ENCODE measurements around the gene ALX1. TPM values are rescaled to one million over a fixed set of nuclear protein-coding genes. Genes with fewer than 3 reads are reported as not detected.

ALX1 gene
- total and polyA plus RNA-seq, 9 of the 15 experiments (the other 6 are each of a cell fraction or from before 2014, with no cell fraction given), result 0.09 to 0.31 (median 0.11) TPM; not detected in 2

DNA sequence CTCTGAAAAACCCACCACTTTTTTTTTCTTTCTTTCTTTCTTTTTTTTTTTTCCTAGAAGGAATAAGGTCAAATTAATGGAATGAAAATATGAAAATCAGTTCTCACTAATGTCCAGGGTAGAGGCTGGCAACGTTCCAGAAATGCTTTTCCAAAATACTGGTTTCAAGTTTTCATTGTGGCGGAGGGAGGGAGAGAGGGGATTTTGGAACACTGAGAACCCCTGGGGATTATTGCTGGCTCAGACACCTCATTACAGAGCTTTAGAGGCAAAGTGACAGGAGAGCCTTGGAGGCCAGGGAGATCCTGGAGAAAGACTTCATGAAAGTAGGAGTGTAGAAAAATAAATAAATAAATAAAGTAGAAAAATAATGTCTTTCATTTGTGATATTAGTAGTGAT lies 45.4 kb downstream of the ALX1 start:
- CTCF ChIA-PET (ENCODE audit: low intra/inter-chr PET ratio), result no interaction called here
- Histone ChIP-seq H3K27me3 (ENCODE audit: control insufficient read depth in 2 of 2, insufficient read depth in 2 of 2, low read length in 2 of 2) (no peaks in the 10 kb centered on the region), H3K9ac (ENCODE audit: insufficient read depth in 1 of 2, low read depth in 2 of 2, low read length in 2 of 2) (no peak overlapping the region), H3K4me1 (replicated peaks in 1 of 2; ENCODE audit: control insufficient read depth in 2 of 2, insufficient read depth in 2 of 2, low read length in 2 of 2) (no peaks in the 10 kb centered on the region), H3K9me1 (ENCODE audit: control insufficient read depth, insufficient read depth, low read length) (no peaks in the 10 kb centered on the region), H3K4me2 (ENCODE audit: insufficient read depth, low read length) (no peak overlapping the region), H3K27ac (ENCODE audit: extremely low read depth, low read depth, low read length) (no peak overlapping the region), H3K36me3 (ENCODE audit: control insufficient read depth, insufficient read depth, low read length) (no peaks in the 10 kb centered on the region), H3K9me3 (replicated peaks; ENCODE audit: control insufficient read depth, insufficient read depth, low read depth, low read length) (no peaks in the 10 kb centered on the region), H2AFZ (ENCODE audit: low read depth, low read length) (no peak overlapping the region), H3K79me2 (ENCODE audit: control insufficient read depth, insufficient read depth, low read length) (no peaks in the 10 kb centered on the region), H3K4me3 (no peak overlapping the region), H4K20me1 (replicated peaks; ENCODE audit: control insufficient read depth, insufficient read depth, low read length) (no peaks in the 10 kb centered on the region)
- intact Hi-C loops (cut with micrococcal nuclease) (no loop called here), in situ Hi-C loops (cut with MboI) (no loop called here)
- DNase-seq (ENCODE audit: extremely low read depth in 1 of 4, low spot score in 3 of 4), result no peak
- FAIRE-seq, result no peak
- POLR2A ChIA-PET, result interaction anchor here (0.6 kb wide), 1 partner anchor 14 kb away, joined by 3 read pairs; no protein-coding TSS in a partner anchor
- no peak for ATAC-seq
- TF ChIP-seq ADNP (tag; IDR thresholded peaks at IDR 0.05) (no peak), RB1 (IDR thresholded peaks at IDR 0.05; ENCODE audit: low read depth) (no peak), ZNF766 (CRISPR knock-in tag; conservative IDR thresholded peaks at IDR 0.05) (no peak), KLF1 (tag; IDR thresholded peaks at IDR 0.05) (no peak), ZNF165 (CRISPR knock-in tag; IDR thresholded peaks at IDR 0.05; ENCODE audit: borderline replicate concordance) (no peak), ZNF79 (CRISPR knock-in tag; IDR thresholded peaks at IDR 0.05; ENCODE audit: low read depth) (no peak), MIER1 (IDR thresholded peaks at IDR 0.05; ENCODE audit: low read depth) (no peak), HOXB6 (CRISPR knock-in tag; IDR thresholded peaks at IDR 0.05; ENCODE audit: borderline replicate concordance) (no peak), ZBTB17 (CRISPR knock-in tag; IDR thresholded peaks at IDR 0.05) (no peak), ZNF174 (CRISPR knock-in tag; IDR thresholded peaks at IDR 0.05) (no peak), NFATC3 (IDR thresholded peaks at IDR 0.05) (no peak), DLX4 (CRISPR knock-in tag; IDR thresholded peaks at IDR 0.05) (no peak), ETV5 (CRISPR knock-in tag; IDR thresholded peaks at IDR 0.05; ENCODE audit: low read depth) (no peak), MTF1 (CRISPR knock-in tag; IDR thresholded peaks at IDR 0.05; ENCODE audit: borderline replicate concordance) (no peak), MAFK (IDR thresholded peaks at IDR 0.05; ENCODE audit: low read length) (no peak), ETV1 (tag; conservative IDR thresholded peaks at IDR 0.05; ENCODE audit: low read depth) (no peak)
- TF ChIP-seq, protein P1, sequence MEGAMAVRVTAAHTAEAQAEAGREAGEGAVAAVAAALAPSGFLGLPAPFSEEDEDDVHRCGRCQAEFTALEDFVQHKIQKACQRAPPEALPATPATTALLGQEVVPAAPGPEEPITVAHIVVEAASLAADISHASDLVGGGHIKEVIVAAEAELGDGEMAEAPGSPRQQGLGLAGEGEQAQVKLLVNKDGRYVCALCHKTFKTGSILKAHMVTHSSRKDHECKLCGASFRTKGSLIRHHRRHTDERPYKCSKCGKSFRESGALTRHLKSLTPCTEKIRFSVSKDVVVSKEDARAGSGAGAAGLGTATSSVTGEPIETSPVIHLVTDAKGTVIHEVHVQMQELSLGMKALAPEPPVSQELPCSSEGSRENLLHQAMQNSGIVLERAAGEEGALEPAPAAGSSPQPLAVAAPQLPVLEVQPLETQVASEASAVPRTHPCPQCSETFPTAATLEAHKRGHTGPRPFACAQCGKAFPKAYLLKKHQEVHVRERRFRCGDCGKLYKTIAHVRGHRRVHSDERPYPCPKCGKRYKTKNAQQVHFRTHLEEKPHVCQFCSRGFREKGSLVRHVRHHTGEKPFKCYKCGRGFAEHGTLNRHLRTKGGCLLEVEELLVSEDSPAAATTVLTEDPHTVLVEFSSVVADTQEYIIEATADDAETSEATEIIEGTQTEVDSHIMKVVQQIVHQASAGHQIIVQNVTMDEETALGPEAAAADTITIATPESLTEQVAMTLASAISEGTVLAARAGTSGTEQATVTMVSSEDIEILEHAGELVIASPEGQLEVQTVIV (CRISPR knock-in tag; IDR thresholded peaks at IDR 0.05; ENCODE audit: borderline replicate concordance), result no peak
- WGBS (ENCODE audit: insufficient coverage, low coverage, missing lambda C conversion rate), result 0% methylated on average over 2 of the region's 2 CpGs
- BruUV-seq (replicated peaks), result no TSS peak
